ENCODE data around the gene PAN3. TPM values are rescaled to one million over a fixed set of nuclear protein-coding genes. Genes with fewer than 3 reads are reported as not detected.

Gene PAN3
- total RNA-seq, 1 donor from 2014 or later, result 55.9 TPM

- DNase-seq (ENCODE audit: low spot score, unreplicated experiment), result no peak
- Mint-ChIP-seq H3K4me1 (ENCODE audit: low read depth) (peaks cover 20% of the 10 kb centered on the region), H3K4me3 (ENCODE audit: low read depth) (no peak overlapping the region), H3K9me3 (ENCODE audit: low read depth) (no peaks in the 10 kb centered on the region), H3K27me3 (peaks cover 19% of the 10 kb centered on the region), H3K36me3 (ENCODE audit: insufficient read depth) (no peaks in the 10 kb centered on the region), H3K27ac (no peak overlapping the region)
- no peak for TF ChIP-seq CTCF (IDR thresholded peaks at IDR 0.05; ENCODE audit: unreplicated experiment)
These were observed 195.0 kb downstream of the PAN3 start for GRCh38 chr13:28333204-28333881.

- no peak overlapping the region for H3K4me3 Mint-ChIP-seq (ENCODE audit: low read depth)
- no peaks in the 10 kb centered on the region for H3K9me3 Mint-ChIP-seq (ENCODE audit: low read depth)
- no peaks in the 10 kb centered on the region for H3K36me3 Mint-ChIP-seq (ENCODE audit: insufficient read depth)
- H3K27ac Mint-ChIP-seq, result no peak overlapping the region
- TF ChIP-seq CTCF (IDR thresholded peaks at IDR 0.05; ENCODE audit: unreplicated experiment), result no peak
- peaks cover 19% of the 10 kb centered on the region for H3K27me3 Mint-ChIP-seq
- DNase-seq (ENCODE audit: low spot score, unreplicated experiment), result no peak
- peaks cover 33% of the 10 kb centered on the region for H3K4me1 Mint-ChIP-seq (ENCODE audit: low read depth)
These were observed 197.9 kb downstream of the PAN3 start for GRCh38 chr13:28336193-28336657.

- Mint-ChIP-seq H3K9me3 (ENCODE audit: low read depth) (no peaks in the 10 kb centered on the region), H3K27me3 (peaks cover 19% of the 10 kb centered on the region), H3K27ac (peak overlapping the region; percentile 75), H3K4me1 (ENCODE audit: low read depth) (peaks cover 37% of the 10 kb centered on the region), H3K36me3 (ENCODE audit: insufficient read depth) (no peaks in the 10 kb centered on the region), H3K4me3 (ENCODE audit: low read depth) (no peak overlapping the region)
- DNase-seq (ENCODE audit: low spot score, unreplicated experiment), result no peak
- no peak for TF ChIP-seq CTCF (IDR thresholded peaks at IDR 0.05; ENCODE audit: unreplicated experiment)
These were observed 199.0 kb downstream of the PAN3 start for GRCh38 chr13:28337166-28338005.

- no peak for DNase-seq (ENCODE audit: low spot score, unreplicated experiment)
- Mint-ChIP-seq H3K4me1 (ENCODE audit: low read depth) (peaks cover 37% of the 10 kb centered on the region), H3K36me3 (ENCODE audit: insufficient read depth) (no peaks in the 10 kb centered on the region), H3K27ac (peak overlapping the region; percentile 75), H3K27me3 (peaks cover 19% of the 10 kb centered on the region), H3K9me3 (ENCODE audit: low read depth) (no peaks in the 10 kb centered on the region), H3K4me3 (ENCODE audit: low read depth) (no peak overlapping the region)
- TF ChIP-seq CTCF (IDR thresholded peaks at IDR 0.05; ENCODE audit: unreplicated experiment), result no peak
These were observed 199.7 kb downstream of the PAN3 start for GRCh38 chr13:28338006-28338574.

- Mint-ChIP-seq H3K27me3 (peaks cover 14% of the 10 kb centered on the region), H3K4me3 (ENCODE audit: low read depth) (no peak overlapping the region), H3K4me1 (ENCODE audit: low read depth) (peaks cover 37% of the 10 kb centered on the region), H3K36me3 (ENCODE audit: insufficient read depth) (no peaks in the 10 kb centered on the region), H3K9me3 (ENCODE audit: low read depth) (no peaks in the 10 kb centered on the region), H3K27ac (no peak overlapping the region)
- TF ChIP-seq CTCF (IDR thresholded peaks at IDR 0.05; ENCODE audit: unreplicated experiment), result no peak
- DNase-seq (ENCODE audit: low spot score, unreplicated experiment), result no peak
These were observed 200.4 kb downstream of the PAN3 start for GRCh38 chr13:28338742-28339141.

Measured in progenitor cell of endocrine pancreas (in vitro differentiated cells).